CD4-positive, alpha-beta T cell treated with Interleukin-6 at 100 ng/mL for 8 hours (primary cell): ENCODE results near the gene PHF13.

ENCODE experiments used
- DNase-seq: peaks from one replicate; pipeline ENCODE4 v3.0.0-alpha.2; 2020; ENCODE audit warnings: mixed read lengths, low spot score

The PHF13 gene

GRCh38 chr1:6666696-6667095, 53.2 kb downstream of the PHF13 start:
- DNase-seq, result no peak

GRCh38 chr1:6667139-6667538, 53.6 kb downstream of the PHF13 start:
- DNase-seq, result no peak

- no peak for DNase-seq
These were observed 55.0 kb downstream of the PHF13 start for GRCh38 chr1:6668503-6668902.

- no peak for DNase-seq
These were observed 59.0 kb downstream of the PHF13 start for GRCh38 chr1:6672558-6672957.
